ENCODE measurements around the gene NOBOX. TPM values are rescaled to one million over a fixed set of nuclear protein-coding genes. Genes with fewer than 3 reads are reported as not detected.

Gene NOBOX
- not detected in 5 replicates for total RNA-seq (2022; extraction: Qiagen RNA extraction)

DNA sequence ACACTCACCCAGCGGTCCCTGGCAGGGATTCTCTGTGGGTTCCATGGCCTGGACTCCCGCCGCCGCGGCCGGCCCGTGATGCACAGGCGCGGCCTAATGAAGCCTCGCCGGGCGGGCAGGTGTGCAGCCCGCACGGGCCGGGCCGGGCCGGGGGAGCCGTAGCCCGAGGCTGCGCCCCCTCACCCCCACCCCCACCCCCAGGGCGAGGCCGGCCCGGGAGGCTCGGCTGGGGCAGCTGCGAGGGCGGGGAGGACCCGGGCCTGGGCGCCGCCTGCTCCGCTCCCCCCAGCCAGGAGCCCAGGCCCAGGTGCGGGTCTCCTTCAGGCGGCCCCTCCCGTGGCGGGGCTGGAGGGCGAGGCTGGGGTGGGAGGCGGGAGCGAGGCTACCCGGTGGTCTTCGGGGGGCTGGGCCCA lies at the start of gene NOBOX:
Gene NOBOX (minus strand): TSS at position 45 of the 413 bp plus-strand sequence.

DNA sequence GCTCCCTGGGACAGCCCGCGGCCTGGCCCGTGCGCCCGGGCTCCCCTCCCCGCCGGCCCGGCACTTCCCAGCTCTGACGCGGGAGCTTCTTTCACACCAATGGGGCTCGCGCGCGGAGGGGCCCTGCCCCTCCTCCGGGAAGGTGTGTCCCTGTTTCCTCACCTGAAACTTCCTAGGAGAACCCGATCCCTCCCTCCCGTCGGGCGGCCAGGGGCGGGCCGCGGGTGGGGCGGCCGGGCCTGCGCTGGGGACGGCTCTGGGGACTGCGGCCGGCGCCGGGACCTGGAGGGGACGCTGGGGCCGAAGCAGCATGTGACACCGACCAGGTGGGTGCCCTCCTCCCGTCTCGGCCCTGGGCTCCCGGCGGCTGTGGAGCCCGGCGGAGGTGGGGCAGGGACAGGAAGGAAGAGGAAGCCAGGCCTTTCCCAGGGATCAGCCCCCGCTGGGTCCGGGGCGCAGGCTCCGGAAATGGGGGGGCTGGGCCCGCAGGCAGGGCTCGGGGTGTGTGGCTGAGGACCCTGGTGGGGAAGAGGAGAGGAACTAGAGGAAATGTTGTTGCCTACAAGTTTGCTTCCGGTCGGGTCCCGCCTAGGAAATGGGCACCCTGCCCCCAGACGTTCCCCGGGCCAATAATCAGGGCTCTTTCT lies 48.2 kb downstream of the NOBOX start, which contains the start of gene ARHGEF5:
Gene ARHGEF5 (plus strand): TSS at position 227 of the 647 bp plus-strand sequence. CDS start 7,268 bp downstream, outside the sequence.

Other genes starting within 250 kb of the NOBOX start
- 0.03 TPM in 1 of 5 replicates, not detected in the others for gene CTAGE4, start 220.2 kb downstream of the NOBOX start, total RNA-seq (2022; extraction: Qiagen RNA extraction)
- gene ARHGEF35, start 207.9 kb downstream of the NOBOX start, total RNA-seq (2022; extraction: Qiagen RNA extraction), result 0.37 to 0.68 TPM (median 0.39 TPM) in 5 replicates
- not detected in 5 replicates for gene OR2A42, start 164.1 kb downstream of the NOBOX start, total RNA-seq (2022; extraction: Qiagen RNA extraction)
- not detected in 5 replicates for gene OR2A7, start 138.9 kb downstream of the NOBOX start, total RNA-seq (2022; extraction: Qiagen RNA extraction)
- gene CTAGE8, start 134.4 kb downstream of the NOBOX start, total RNA-seq (2022; extraction: Qiagen RNA extraction), result not detected in 5 replicates
- gene OR2A1, start 91.3 kb downstream of the NOBOX start, total RNA-seq (2022; extraction: Qiagen RNA extraction), result not detected in 5 replicates
- 2.5 to 2.9 TPM (median 2.7 TPM) in 5 replicates for gene ARHGEF5, start 48.3 kb downstream of the NOBOX start, total RNA-seq (2022; extraction: Qiagen RNA extraction)

All from A549 treated with Hydrocortisone at 1 μM for 4 hours (cell line).